Stomach smooth muscle (tissue), 2 donors: ENCODE results near the gene GOLPH3L.
"Not testable (repeated sequence)": the region's sequence is repeated elsewhere in the genome, so short reads cannot be mapped to it uniquely, and the experiment has no call there.

Experiments used
- H3K27ac ChIP-seq: one replicate; pipeline ENCODE4 v1.7.0; 2013; ENCODE audit warnings: mild to moderate bottlenecking, low read length, inconsistent platforms
- H3K27me3 ChIP-seq, 2 donors: one replicate each; pipeline ENCODE4 v1.7.0; 2013; ENCODE audit warnings: low read length in 2 of 2; ENCODE audit not compliant: insufficient read depth in 2 of 2, control insufficient read depth in 1 of 2
- H3K36me3 ChIP-seq, 2 donors: one replicate each; pipeline ENCODE4 v1.7.0; 2013; ENCODE audit warnings: low read length in 2 of 2; ENCODE audit not compliant: control insufficient read depth in 2 of 2, insufficient read depth in 2 of 2
- H3K4me1 ChIP-seq: one replicate; pipeline ENCODE4 v1.7.0; 2013; ENCODE audit warnings: low read length; ENCODE audit not compliant: control insufficient read depth, insufficient read depth
- H3K4me3 ChIP-seq, 2 donors: one replicate each; pipeline ENCODE4 v1.7.0; 2013; ENCODE audit warnings: low read length in 2 of 2
- H3K9ac ChIP-seq, 2 donors: one replicate each; pipeline ENCODE4 v1.7.0; 2013; ENCODE audit warnings: low read length in 2 of 2, mild to moderate bottlenecking in 1 of 2
- H3K9me3 ChIP-seq, 2 donors: one replicate each; pipeline ENCODE4 v1.7.0; 2013; ENCODE audit warnings: low read length in 2 of 2; ENCODE audit not compliant: control insufficient read depth in 2 of 2
- donor health status: healthy.
- donor health status: Pancreatic carcinoma.

Gene GOLPH3L

DNA sequence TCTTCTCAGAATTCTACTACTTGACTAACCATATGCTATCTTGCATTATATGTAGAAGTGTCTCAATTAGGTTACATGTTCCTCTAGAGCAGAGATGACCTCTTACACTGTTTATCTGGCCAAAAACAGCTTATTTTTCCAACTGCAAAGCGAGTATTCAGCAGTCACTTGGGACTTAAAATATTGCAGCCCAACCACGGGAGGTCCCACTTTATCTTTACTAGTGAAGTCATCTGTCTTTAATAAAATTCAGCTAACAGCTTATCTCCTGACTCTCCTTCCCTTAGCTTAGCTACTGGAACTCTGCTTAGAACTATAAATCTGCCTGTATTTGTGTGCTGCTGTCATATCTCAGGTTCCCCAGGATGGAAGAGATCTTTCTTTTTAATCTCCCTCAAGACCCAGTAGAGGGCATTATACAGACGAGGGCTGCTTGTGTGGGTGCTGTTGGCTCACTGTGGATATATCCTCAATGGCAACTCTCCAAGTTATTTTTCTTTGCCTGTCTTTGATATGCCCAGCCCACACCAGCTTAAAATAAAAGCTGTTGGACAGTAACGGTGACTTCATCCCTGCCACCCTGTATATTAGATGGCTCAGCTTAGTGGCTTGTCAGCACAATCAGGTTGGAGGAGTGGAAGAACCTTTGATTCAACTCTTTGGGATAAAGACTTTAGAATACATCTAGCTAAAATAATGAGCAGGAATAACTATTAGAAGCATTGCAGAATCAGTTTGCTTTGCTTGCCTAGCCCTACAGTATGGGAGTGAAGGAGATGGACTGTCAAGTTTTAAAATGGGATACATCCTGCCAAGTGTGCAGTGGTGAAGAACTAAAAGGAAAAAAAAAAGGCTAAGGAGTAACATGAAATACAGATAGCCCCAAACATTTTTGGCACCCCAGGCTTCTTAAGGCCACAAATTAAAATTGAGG, 77.1 kb downstream of the GOLPH3L start:
- Histone ChIP-seq H3K4me1 (peaks cover 17% of the 10 kb centered on the region), H3K36me3 (peaks cover 29 to 30% of the 10 kb centered on the region in 2 donors), H3K9me3 (no peaks in the 10 kb centered on the region), H3K27ac (peak overlapping the region; percentile 61), H3K9ac (peak overlapping the region in 1 of 2 donors; percentile 40), H3K27me3 (no peaks in the 10 kb centered on the region), H3K4me3 (peak overlapping the region; percentile 9 to 36)

DNA sequence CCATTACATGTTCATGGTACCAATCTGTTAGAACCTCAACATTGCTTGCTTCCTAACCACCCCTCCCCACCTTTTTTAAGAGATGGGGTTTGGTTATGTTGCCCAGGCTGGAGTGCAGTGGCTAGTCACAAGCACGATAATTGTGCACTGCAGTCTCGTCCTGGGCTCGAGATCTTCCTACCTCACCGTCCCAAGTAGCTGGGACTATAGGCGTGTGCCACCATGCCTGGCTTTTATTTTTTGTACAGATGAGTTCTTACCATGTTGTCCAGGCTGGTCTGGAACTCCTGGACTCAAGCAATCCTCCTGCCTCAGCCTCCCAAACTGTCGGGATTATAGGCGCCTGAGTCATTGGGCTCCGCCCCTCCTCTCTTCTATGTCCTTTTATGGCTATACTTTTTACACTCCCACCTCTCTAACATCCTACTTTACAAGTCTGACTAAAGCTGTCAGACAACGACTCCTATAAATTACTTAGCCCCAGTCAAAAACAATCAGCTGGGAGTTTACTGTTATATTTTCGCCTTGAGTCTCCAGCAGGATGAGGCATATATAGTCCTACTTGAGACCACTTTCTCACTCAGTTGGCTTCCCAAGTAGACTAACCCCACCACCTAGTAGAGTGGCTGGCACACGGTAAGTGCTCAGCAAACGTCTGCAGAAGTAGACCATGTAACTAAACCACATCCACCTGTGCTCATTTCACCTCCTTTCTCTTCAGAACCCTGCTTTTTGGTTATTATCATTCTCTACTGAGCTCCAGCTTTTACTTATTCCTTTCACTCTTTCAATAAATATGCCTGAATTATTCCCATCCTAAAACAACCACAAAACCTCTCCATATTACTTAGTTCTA, 81.4 kb downstream of the GOLPH3L start:
- H3K9ac ChIP-seq, result no peak overlapping the region
- H3K27ac ChIP-seq, result no peak overlapping the region
- H3K4me1 ChIP-seq, result peaks cover 21% of the 10 kb centered on the region
- no peaks in the 10 kb centered on the region for H3K27me3 ChIP-seq
- H3K4me3 ChIP-seq, result no peak overlapping the region
- peaks cover 7 to 8% of the 10 kb centered on the region in 2 donors for H3K36me3 ChIP-seq
- no peaks in the 10 kb centered on the region for H3K9me3 ChIP-seq

DNA sequence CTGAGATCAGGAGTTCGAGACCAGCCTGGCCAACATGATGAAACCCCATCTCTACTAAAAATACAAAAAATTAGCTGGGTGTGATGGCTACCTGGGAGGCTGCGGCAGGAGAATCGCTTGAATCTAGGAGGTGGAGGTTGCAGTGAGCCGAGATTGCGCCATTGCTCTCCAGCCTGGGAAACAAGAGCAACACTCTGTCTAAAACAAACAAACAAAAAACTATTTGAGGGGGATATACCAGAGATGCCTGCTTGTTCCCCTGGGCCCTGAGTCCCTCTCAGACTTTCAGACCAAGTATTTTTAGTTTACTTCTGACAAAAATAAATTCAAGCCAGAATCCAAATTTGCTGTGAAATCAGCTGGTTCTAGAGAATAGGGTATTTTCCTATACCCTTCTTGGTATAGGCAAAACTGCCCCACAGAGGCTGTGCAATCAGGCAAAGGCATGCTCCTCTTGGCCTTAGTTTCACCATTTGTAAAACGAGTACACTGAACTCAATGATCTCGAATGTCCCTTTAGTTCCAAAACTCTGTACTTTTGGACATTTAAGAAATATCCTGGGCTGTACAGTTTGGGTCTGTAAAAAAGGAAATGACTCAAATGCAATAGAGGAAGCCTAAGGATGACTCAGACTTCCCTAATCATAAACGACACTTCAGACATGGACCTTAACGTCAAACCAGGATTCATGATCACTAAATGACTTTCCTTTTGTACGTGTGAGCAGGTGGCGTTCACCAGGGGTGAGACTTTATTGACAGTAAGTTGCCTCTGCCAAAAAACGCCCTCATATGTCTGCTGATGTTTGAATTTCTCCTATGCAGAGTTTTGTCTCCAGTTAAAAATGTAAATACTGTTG, 83.7 kb downstream of the GOLPH3L start:
- no peaks in the 10 kb centered on the region for H3K27me3 ChIP-seq
- peak overlapping the region; percentile 32 for H3K27ac ChIP-seq
- H3K9me3 ChIP-seq, result no peaks in the 10 kb centered on the region
- peaks cover 14% of the 10 kb centered on the region for H3K4me1 ChIP-seq
- H3K36me3 ChIP-seq, result peaks cover 2% of the 10 kb centered on the region in 2 donors
- H3K4me3 ChIP-seq, result no peak overlapping the region
- peak overlapping the region in 1 of 2 donors; percentile 23 for H3K9ac ChIP-seq

DNA sequence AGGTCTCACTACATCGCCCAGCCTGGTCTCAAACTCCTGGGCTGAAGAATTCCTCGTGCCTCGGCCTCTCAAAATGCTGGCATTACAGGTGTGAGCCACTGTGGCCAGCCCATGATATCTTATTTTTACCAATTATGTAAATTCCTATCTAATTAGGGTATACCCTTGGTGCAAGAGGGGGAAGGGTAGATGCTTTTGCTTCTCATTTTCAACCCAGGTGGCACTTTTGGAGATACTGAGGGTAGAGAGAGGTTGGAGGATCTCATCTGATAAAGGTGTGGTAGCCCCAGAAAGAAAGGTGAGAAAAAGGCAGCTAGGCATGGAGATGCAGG, 85.0 kb downstream of the GOLPH3L start:
- Histone ChIP-seq H3K27ac (peak overlapping the region; percentile 84), H3K9me3 (no peaks in the 10 kb centered on the region), H3K4me1 (peaks cover 14% of the 10 kb centered on the region), H3K36me3 (peaks cover 2% of the 10 kb centered on the region in 2 donors), H3K27me3 (no peaks in the 10 kb centered on the region), H3K4me3 (no peak overlapping the region), H3K9ac (peak overlapping the region in 1 of 2 donors; percentile 44)

DNA sequence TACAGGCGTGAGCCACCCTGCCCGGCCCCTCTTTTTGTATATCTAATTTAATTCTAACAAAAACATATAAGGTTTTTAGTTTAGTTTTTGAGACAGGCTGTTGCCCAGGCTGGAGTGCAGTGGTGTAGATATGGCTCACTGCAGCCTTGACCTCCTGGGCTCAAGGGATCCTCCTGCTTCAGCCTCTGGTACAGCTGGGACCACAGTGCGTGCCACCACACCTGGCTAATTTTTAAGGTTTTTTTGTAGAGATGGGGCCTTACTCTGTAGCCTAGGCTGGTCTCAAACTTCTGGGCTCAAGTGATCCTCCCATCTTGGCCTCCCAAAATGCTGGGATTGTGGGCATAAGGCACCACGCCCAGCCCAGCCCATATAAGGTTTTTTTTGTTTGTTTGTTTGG, 86.4 kb downstream of the GOLPH3L start:
- no peak overlapping the region for H3K9ac ChIP-seq
- peaks cover 14% of the 10 kb centered on the region for H3K4me1 ChIP-seq
- H3K9me3 ChIP-seq, result no peaks in the 10 kb centered on the region
- H3K27ac ChIP-seq, result peak overlapping the region; percentile 84
- H3K36me3 ChIP-seq, result peaks cover 2% of the 10 kb centered on the region in 2 donors
- no peak overlapping the region for H3K4me3 ChIP-seq
- H3K27me3 ChIP-seq, result no peaks in the 10 kb centered on the region

DNA sequence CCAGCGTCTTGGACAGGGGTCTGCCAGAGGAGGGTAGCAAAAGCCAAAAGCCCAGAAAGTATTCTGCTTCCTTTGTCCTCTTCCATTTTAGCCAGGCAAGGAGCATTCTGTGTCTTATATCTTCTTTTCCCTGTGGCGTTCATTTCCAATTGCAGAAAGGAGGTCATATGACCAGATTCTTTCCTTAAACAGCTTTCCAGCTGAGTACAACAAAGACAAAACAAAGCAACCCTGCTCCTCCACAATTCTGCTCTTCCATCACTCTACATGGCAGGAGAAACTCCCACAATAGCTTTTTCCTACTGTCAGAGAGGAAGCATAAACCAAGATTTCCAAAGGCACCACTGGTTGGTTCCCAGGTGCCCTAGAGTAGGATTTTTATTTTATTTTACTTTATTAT, 87.2 kb downstream of the GOLPH3L start:
- Histone ChIP-seq H3K4me1 (peaks cover 14% of the 10 kb centered on the region), H3K9ac (peak overlapping the region; percentile 45 to 55), H3K27ac (peak overlapping the region; percentile 84), H3K4me3 (peak overlapping the region in 1 of 2 donors; percentile 40), H3K27me3 (no peaks in the 10 kb centered on the region), H3K9me3 (no peaks in the 10 kb centered on the region), H3K36me3 (peaks cover 0 to 2% of the 10 kb centered on the region in 2 donors)

DNA sequence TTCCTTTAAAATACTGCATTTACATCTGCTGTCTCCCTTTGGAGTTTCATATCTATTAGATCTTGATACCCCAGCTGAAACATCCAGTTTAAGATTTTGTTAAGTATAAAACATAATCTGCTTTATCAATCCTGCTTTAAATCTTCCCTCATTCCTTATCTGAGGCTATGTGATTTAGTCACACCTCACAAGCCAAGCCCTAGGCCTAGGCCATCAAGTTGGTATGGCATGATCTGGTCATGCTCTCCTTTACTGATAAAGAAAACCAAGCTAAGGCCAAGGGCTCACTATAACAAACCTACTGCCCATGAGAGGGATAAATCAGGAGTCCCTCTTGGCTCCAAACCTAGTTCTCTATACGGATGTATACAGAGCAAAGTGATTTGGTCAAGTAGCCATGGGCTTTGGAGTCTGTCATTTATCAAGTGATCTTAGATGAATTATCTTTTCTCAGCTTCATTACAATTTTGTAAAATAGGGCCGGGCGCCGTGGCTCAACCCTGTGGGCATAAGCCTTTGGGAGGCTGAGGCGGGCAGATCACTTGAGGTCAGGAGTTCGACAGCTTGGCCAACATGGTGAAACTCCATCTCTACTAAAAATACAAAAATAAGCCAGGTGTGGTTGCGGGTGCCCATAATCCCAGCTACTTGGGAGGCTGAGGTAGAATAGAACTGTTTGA, 90.4 kb downstream of the GOLPH3L start:
- H3K9ac ChIP-seq, result no peak overlapping the region

DNA sequence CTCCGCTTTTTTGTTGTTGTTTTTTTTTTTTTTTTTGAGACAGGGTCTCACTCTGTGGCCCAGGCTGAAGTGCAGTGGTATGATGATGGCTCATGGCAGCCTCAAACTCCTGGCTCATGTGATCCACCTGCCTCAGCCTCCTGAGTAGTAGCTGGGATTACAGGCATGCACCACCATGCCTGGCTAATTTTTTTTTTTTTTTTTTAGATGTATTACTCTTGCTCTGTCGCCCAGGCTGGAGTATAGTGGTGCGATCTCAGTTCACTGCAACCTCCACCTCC, 91.6 kb downstream of the GOLPH3L start:
- not testable (repeated sequence) for H3K36me3 ChIP-seq, H3K4me1 ChIP-seq, H3K27me3 ChIP-seq, H3K9ac ChIP-seq, H3K4me3 ChIP-seq, H3K9me3 ChIP-seq
- peak overlapping the region; percentile 50 for H3K27ac ChIP-seq

More for the DNA sequence above, 90.4 kb downstream of the GOLPH3L start:
- Histone ChIP-seq H3K9me3 (no peaks in the 10 kb centered on the region), H3K27me3 (no peaks in the 10 kb centered on the region), H3K36me3 (no peaks in the 10 kb centered on the region), H3K4me3 (no peak overlapping the region), H3K4me1 (peaks cover 16% of the 10 kb centered on the region), H3K27ac (no peak overlapping the region)

DNA sequence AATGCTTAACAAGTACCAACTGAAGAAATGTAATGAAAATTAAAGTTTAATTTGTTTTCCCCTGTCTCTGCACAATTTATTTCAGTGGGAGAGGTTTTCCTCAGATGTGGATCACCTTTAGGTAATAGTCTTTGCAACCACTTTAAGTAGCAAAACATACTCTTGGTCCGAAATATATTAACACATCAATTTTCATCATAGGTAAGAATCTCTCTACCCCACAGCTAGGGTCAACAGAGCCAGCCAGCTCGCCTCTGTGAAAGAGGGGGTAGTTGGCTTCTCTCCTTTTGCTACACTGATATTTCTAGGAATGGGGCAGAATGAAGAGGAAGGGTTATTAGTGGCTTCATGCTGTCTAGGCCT, 92.7 kb downstream of the GOLPH3L start:
- H3K9ac ChIP-seq, result peak overlapping the region in 1 of 2 donors; percentile 23
- H3K36me3 ChIP-seq, result peaks cover 0 to 2% of the 10 kb centered on the region in 2 donors

DNA sequence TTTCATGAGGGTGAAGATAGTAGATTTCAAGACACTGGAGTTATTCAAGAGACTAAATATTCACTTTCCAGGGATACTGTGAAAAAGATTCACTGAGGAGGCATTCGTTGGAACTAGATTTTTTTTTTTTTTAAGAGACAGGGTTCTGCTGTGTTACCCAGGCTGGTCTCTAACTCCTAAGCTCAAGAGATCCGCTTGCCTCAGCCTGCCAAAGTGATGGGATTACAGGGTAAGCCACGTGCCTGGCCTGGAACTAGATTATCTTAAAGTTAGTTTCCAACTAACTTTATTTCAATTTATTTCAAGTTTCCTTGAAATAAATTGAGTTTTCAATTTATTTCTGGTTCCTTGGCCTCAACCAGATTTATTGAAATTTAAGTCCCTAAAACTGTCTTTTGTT, 93.2 kb downstream of the GOLPH3L start:
- Histone ChIP-seq H3K27ac (no peak overlapping the region), H3K9ac (no peak overlapping the region), H3K27me3 (no peaks in the 10 kb centered on the region), H3K36me3 (peaks cover 0 to 2% of the 10 kb centered on the region in 2 donors), H3K4me3 (no peak overlapping the region), H3K4me1 (peaks cover 4% of the 10 kb centered on the region), H3K9me3 (no peaks in the 10 kb centered on the region)

More for the DNA sequence above, 92.7 kb downstream of the GOLPH3L start:
- H3K27ac ChIP-seq, result peak overlapping the region; percentile 50
- H3K27me3 ChIP-seq, result no peaks in the 10 kb centered on the region
- no peak overlapping the region for H3K4me3 ChIP-seq
- peaks cover 5% of the 10 kb centered on the region for H3K4me1 ChIP-seq
- H3K9me3 ChIP-seq, result no peaks in the 10 kb centered on the region
